ENCODE results near the gene TBK1. TPM values are rescaled to one million over a fixed set of nuclear protein-coding genes. Genes with fewer than 3 reads are reported as not detected.

The TBK1 gene
- total RNA-seq, 4 donors from 2014 or later, result 22.6 to 38.4 (median 32.1) TPM

DNA sequence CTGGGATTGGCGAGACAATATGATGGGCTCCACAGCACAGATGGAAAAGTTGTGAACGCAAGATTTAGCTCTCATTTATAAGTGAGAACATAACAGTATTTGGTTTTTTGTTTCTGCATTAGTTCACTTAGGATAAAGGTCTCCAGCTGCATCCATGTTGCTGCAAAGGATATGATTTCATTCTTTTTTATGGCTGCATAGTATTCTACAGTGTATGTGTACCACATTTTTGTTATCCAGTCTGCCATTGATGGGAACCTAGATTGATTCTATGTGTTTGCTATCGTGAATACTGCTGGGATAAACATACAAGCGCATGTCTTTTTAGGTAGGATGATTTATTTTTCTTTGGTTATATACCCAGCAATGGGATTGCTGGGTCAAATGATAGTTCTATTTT, 23.6 kb downstream of the TBK1 start:
- Histone ChIP-seq H3K27ac (no peak overlapping the region), H3K36me3 (peaks cover 3 to 69% of the 10 kb centered on the region in 2 donors), H3K27me3 (no peaks in the 10 kb centered on the region), H3K4me3 (no peak overlapping the region), H3K4me1 (no peaks in the 10 kb centered on the region), H3K9me3 (peaks cover 0 to 8% (median 0%) of the 10 kb centered on the region in 3 donors)
- WGBS, 2 donors (ENCODE audit: low coverage in 1 of 2), result 98% methylated on average over 4 of the region's 4 CpGs
- no peak for ATAC-seq
- no peak for TF ChIP-seq EP300 (IDR thresholded peaks at IDR 0.05)
- no peak for TF ChIP-seq POLR2A (IDR thresholded peaks at IDR 0.05)
- TF ChIP-seq POLR2AphosphoS5 (IDR thresholded peaks at IDR 0.05), result no peak

DNA sequence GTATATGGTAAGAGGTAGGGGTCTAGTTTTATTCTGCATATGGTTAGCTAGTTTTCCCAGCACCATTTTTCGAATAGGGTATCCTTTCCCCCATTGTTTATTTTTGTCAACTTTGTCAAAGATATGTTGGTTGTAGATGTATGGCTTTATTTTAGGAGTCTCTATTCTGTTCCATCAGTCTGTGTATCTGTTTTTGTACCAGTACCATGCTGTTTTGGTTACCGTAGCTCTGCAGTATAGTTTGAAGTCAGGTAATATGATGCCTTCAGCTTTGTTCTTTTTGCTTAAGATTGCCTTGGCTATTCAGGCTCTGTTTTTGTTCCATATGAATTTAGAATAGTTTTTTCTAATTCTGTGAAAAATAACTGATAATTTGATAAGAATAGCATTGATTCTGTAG, 24.9 kb downstream of the TBK1 start:
- ATAC-seq, result no peak
- Histone ChIP-seq H3K27ac (no peak overlapping the region), H3K9me3 (peaks cover 0 to 8% (median 0%) of the 10 kb centered on the region in 3 donors), H3K4me1 (no peaks in the 10 kb centered on the region), H3K36me3 (peaks cover 0 to 69% of the 10 kb centered on the region in 2 donors), H3K27me3 (no peaks in the 10 kb centered on the region), H3K4me3 (no peak overlapping the region)
- WGBS, 2 donors (ENCODE audit: low coverage in 1 of 2), result 100% methylated on average over 2 of the region's 2 CpGs
- no peak for TF ChIP-seq EP300 (IDR thresholded peaks at IDR 0.05)
- no peak for TF ChIP-seq POLR2AphosphoS5 (IDR thresholded peaks at IDR 0.05)
- TF ChIP-seq, protein P1, sequence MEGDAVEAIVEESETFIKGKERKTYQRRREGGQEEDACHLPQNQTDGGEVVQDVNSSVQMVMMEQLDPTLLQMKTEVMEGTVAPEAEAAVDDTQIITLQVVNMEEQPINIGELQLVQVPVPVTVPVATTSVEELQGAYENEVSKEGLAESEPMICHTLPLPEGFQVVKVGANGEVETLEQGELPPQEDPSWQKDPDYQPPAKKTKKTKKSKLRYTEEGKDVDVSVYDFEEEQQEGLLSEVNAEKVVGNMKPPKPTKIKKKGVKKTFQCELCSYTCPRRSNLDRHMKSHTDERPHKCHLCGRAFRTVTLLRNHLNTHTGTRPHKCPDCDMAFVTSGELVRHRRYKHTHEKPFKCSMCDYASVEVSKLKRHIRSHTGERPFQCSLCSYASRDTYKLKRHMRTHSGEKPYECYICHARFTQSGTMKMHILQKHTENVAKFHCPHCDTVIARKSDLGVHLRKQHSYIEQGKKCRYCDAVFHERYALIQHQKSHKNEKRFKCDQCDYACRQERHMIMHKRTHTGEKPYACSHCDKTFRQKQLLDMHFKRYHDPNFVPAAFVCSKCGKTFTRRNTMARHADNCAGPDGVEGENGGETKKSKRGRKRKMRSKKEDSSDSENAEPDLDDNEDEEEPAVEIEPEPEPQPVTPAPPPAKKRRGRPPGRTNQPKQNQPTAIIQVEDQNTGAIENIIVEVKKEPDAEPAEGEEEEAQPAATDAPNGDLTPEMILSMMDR (IDR thresholded peaks at IDR 0.05), result no peak
- TF ChIP-seq POLR2A (IDR thresholded peaks at IDR 0.05), result no peak

DNA sequence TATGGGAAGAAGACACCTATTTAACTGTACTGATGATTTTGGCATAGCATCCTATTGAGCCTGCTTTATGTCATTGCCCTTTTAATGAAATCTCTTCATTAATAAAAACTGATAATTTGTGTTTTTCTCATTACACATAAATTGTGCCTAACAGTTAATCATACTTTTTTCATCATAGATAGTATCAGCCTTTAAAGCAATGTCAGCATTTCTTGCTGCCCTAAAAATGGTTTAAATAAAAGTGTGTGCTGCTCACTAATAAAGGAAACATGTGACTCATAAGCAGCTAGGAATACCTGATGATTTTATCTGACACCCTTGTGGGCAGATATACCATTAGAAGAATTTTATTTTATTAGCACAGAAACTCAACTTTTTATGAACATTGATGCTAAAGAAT, 26.7 kb downstream of the TBK1 start:
- H3K4me3 ChIP-seq, result no peak overlapping the region
- no peaks in the 10 kb centered on the region for H3K27me3 ChIP-seq
- no peak for ATAC-seq
- H3K4me1 ChIP-seq, result no peaks in the 10 kb centered on the region
- peaks cover 0 to 71% of the 10 kb centered on the region in 2 donors for H3K36me3 ChIP-seq
- no peak overlapping the region for H3K27ac ChIP-seq
- H3K9me3 ChIP-seq, result peaks cover 0 to 8% (median 0%) of the 10 kb centered on the region in 3 donors
- no peak for TF ChIP-seq EP300 (IDR thresholded peaks at IDR 0.05)

DNA sequence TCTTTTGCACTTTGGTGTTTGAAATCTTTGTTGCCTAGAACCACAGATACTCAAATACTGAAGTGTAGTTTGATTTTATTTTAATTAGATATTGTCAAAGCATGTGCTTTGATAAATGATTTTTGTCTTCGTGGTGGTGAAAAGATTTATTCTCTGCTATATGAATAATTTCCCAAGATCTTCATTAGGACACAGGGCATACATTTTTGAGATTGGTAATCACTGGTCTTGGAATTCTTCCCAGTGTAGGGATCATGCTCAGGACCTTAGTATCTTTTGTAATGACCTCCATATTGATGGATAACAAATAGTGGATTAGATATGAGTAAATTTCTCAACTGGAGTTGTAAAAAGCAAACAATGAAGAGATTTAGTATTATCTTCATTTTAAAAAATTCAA, 28.2 kb downstream of the TBK1 start:
- H3K36me3 ChIP-seq, result peaks cover 0 to 70% of the 10 kb centered on the region in 2 donors
- no peaks in the 10 kb centered on the region for H3K4me1 ChIP-seq
- no peak overlapping the region for H3K4me3 ChIP-seq
- H3K9me3 ChIP-seq, result peaks cover 0 to 8% (median 0%) of the 10 kb centered on the region in 3 donors
- H3K27ac ChIP-seq, result no peak overlapping the region
- H3K27me3 ChIP-seq, result no peaks in the 10 kb centered on the region
- ATAC-seq, result no peak
- WGBS, 2 donors (ENCODE audit: low coverage in 1 of 2), result 73 to 86% methylated on average over 1 of the region's 1 CpG
- TF ChIP-seq POLR2A (IDR thresholded peaks at IDR 0.05) (no peak), EP300 (IDR thresholded peaks at IDR 0.05) (no peak), POLR2AphosphoS5 (IDR thresholded peaks at IDR 0.05) (no peak)
- TF ChIP-seq, protein P1 (IDR thresholded peaks at IDR 0.05), result no peak

DNA sequence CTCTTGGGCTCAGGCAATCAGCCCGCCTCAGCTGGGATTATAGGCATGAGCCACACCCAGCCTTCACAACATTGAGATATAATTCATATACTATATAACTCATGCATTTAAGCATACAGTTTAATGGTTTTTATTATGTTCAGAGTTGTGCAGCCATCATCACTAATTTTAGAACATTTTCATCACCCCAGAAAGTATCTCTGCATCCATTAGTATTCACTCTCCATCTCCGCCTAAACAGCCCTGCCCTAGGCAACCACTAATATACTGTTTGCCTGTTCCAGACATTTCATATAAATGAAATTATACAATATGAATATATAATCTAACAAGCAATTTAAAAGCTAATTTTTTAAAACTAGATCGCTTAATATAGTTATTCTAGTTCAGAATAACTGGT, 34.7 kb downstream of the TBK1 start:
- ATAC-seq, result no peak

DNA sequence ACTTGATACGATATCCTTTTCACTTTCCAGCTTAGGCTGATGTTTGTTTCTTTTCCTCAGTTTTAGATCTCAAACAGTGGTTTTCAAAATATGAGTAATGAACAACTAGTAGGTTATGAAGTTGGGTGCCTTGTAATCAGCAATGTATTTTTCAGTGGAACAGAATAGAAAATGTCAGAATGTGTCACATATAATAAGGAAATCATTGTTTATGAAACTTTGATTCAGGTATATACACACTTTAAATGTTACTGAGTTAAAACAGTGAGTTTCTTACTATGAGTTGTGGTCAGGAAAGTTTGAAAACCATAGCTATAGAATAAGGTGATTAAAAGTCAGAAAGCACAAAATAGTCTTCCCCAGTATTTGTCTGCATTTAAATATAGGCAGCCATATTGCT, 39.8 kb downstream of the TBK1 start:
- Histone ChIP-seq H3K9me3 (no peaks in the 10 kb centered on the region), H3K4me3 (no peak overlapping the region), H3K27ac (no peak overlapping the region), H3K36me3 (peaks cover 0 to 97% of the 10 kb centered on the region in 2 donors), H3K27me3 (no peaks in the 10 kb centered on the region), H3K4me1 (no peaks in the 10 kb centered on the region)
- no peak for TF ChIP-seq POLR2AphosphoS5 (IDR thresholded peaks at IDR 0.05)
- TF ChIP-seq EP300 (IDR thresholded peaks at IDR 0.05), result no peak
- no peak for TF ChIP-seq POLR2A (IDR thresholded peaks at IDR 0.05)
- TF ChIP-seq, protein P1 (IDR thresholded peaks at IDR 0.05), result no peak
- no peak for ATAC-seq
- 88 to 100% methylated on average over 1 of the region's 1 CpG for WGBS, 2 donors (ENCODE audit: low coverage in 1 of 2)

More for the DNA sequence above, 34.7 kb downstream of the TBK1 start:
- Histone ChIP-seq H3K27me3 (no peaks in the 10 kb centered on the region), H3K4me3 (no peak overlapping the region), H3K4me1 (no peaks in the 10 kb centered on the region), H3K9me3 (no peaks in the 10 kb centered on the region), H3K36me3 (peaks cover 0 to 95% of the 10 kb centered on the region in 2 donors), H3K27ac (no peak overlapping the region)
- 86 to 97% methylated on average over 2 to 3 of the region's 3 CpGs for WGBS, 2 donors (ENCODE audit: low coverage in 1 of 2)
- TF ChIP-seq POLR2A (IDR thresholded peaks at IDR 0.05) (no peak), POLR2AphosphoS5 (IDR thresholded peaks at IDR 0.05) (no peak), EP300 (IDR thresholded peaks at IDR 0.05) (no peak)
- TF ChIP-seq, protein P1 (IDR thresholded peaks at IDR 0.05), result no peak
